Fibroblast of skin of back (primary cell): ENCODE results near the gene ADAMTS12.
"Not testable (repeated sequence)": the region's sequence is repeated elsewhere in the genome, so short reads cannot be mapped to it uniquely, and the experiment has no call there.

Source experiments
- DNase-seq: peaks from one replicate; pipeline ENCODE4 v3.0.0-alpha.2; 2013

Gene ADAMTS12

DNA sequence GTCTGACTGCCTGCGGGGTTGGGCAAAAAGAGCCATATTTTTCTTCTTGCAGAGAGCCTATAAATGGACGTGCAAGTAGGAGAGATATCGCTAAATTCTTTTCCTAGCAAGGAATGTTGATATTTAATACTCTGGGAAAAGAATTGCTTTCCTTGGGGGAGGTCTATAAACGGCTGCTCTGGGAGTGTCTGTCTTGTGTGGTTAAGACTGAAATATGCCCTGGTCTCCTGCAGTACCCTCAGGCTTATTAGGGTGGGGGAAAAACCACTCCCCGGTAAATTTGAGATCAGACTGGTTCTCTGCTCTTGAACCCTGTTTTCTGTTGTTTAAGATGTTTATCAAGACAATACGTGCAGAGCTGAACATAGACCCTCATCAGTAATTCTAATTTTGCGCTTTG is 14.5 kb upstream of the ADAMTS12 start:
- peak; percentile 22 for DNase-seq

DNA sequence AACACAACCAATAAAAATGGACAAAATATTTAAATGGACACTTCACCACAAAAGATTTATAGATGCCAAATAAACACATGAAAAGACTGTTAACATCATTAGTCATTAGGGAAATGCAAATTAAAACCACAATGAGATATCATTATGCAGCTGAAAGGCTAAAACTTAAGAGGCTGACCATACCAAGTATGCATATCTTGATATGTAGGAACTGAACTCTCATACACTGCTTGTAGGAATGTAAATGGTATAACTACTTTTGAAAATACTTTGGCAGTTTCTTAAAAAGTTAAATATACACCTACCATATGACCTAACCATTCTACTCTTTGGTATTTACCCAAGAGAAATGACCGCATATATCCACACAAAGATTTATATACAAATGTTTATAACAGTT is 13.6 kb upstream of the ADAMTS12 start:
- DNase-seq = no peak

DNA sequence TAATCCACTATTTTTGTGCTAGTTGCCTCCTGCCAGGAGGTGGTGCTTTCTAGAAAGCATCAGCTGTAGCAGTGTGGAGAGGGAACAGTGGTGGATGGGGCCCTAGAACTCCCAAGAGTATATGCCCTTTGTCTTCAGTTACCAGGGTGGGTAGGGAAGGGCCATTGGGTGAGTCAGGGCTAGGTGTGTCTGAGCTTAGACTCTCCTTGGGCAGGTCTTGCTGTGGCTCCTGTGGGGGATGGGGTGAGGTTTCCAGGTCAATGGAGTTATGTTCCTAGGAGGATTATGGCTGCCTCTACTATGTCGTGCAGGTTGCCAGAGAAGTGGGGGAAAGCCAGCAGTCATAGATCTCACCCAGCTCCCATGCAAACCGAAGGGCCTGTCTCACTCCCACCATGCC is 11.3 kb upstream of the ADAMTS12 start:
- DNase-seq = no peak

DNA sequence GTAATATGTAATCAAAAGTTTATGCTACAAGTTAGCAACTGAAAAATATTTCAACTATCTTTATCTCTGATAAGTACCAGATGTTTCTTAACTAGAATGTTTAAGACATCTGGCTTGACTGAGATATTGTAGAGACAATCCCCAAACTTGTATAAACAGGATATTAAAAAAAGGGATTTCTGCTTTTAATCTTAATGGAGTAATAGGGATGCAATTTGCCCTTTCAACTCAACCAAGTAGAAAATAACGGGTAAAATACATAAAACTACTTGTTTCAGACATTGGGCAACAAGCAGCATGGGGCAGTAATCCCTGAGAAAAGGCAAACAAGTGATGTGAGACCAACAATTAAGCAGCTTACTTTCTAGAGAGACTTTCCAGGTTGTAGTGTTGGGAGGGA is 9.4 kb upstream of the ADAMTS12 start:
- DNase-seq = no peak

GRCh38 chr5:33894566-33894965 is 2.8 kb upstream of the ADAMTS12 start:
- peak; percentile 86 for DNase-seq

GRCh38 chr5:33892620-33893137 is 889 bp upstream of the ADAMTS12 start:
- DNase-seq = peak; percentile 94

DNA sequence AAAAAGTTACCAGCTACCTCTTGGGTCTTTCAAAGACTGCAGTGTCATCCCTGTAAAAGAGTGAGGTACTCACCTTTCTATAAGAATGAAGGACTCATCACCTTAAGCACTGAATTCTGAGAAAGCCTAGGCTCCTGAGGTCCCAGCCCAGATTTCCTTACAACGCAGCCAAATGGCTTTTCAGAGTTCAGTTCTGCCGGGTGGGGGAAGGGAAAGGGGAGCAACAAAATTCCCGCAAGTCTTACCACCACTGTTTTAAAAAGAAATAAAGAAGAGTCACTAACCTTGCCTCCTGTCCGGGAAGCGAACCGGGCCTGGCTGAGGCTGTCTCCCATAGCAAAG is 373 bp downstream of the ADAMTS12 start:
- DNase-seq = no peak

DNA sequence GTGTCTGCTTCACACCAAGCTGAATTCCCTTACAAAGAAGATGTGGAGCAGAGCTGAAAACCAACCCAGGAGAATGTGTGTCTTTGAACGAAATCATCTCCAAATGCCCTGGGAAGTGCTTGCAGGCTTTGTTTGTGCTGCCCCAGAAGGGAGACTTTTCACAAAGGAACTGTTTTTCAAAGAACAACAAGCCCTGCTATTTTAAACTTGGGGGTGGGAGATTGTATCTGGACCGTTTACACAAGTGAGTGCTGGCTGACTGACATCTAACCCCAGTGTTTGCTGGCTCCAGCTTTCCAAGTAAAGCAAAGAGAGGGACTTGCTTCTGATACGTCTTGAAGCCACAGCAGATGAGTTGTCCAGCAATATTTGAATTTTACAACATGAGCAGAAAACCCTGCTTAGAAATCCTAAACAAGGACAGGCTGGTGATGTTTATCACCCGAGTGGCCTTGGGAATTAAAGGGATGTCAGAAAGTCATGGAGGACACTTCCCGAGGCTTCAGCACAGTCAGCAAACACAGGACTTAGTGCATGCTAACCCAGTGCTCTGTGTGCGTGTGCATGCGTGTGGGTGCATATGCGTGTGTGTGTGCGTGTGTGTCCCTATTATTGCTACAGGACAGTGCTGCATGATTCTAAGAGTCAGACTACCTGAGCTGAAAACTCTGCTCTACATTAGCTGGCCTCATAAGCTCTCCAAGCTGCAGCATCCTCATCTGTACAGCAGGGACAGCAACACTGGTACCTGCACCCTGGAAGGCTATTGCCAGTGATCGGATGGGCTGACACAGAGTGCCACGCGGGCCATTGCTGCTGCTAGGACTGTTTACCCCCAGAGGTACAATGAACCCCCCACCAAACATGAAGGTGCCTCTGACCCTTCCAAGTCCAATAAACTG is 1.4 kb downstream of the ADAMTS12 start:
- peak; percentile 43 for DNase-seq

DNA sequence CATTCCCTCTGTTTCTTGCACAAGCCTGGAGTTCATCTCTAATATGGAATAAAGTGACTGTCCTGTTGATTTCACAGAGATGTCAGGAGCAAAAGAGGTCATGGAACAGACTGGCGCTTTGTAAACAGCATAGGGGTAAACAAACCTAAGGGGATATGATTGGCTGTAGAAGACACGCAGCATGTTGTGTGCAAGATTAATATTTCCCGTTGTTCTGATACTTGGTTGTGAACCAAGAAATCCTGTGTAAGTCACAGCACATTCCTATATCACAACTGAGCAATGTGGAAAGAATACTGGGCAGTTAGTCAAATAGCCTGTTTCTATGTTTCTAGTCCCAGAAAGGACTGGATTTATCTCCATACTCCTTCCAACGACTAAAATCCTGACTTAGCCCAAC is 3.2 kb downstream of the ADAMTS12 start:
- DNase-seq = peak; percentile 33

- no peak for DNase-seq
Observed at GRCh38 chr5:33887268-33887667, 4.5 kb downstream of the ADAMTS12 start.

DNA sequence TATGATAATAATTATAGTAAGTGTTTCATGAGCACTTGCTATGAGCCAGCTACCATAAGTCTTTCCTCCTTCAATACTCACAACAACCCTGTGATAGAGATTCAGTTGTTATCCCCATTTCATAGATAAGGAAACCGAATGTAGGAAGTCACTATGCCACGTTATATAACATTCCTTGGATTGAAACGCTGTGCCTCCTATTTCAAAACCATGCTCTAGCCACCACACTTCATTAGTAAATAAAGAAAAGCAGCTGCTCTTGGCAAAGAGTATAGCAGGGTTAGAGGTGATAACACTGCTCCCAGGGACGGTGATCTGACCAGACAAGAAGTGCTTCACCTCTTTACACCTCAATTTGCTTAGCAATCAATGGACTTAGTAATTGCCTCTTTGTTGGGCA is 5.5 kb downstream of the ADAMTS12 start:
- DNase-seq = no peak

GRCh38 chr5:33885679-33886078 is 6.1 kb downstream of the ADAMTS12 start:
- DNase-seq = no peak

DNA sequence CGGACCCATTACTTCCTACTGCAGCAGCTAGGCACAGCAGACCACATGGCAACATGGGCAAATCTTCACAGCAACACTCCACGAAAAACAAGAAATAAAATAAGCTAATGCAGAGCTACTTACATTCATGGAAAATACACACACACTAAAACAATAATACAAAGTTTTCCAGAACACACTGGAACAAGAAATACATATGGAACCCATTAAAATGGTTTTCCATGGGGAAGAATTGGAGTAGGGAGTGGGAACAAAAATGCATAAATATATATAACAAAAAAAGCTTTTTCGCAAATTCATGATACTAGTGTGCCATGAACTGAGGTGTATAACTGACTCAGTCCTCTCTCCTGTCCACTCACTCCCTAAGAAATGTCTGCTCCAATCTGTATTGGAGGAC is 8.3 kb downstream of the ADAMTS12 start:
- no peak for DNase-seq

GRCh38 chr5:33880319-33880718 is 11.5 kb downstream of the ADAMTS12 start:
- no peak for DNase-seq

GRCh38 chr5:33877449-33877848 is 14.3 kb downstream of the ADAMTS12 start:
- no peak for DNase-seq

- DNase-seq = peak; percentile 26
Observed at GRCh38 chr5:33867241-33867640, 24.5 kb downstream of the ADAMTS12 start.

- DNase-seq = not testable (repeated sequence)
Observed at GRCh38 chr5:33859177-33859576, 32.6 kb downstream of the ADAMTS12 start.

- no peak for DNase-seq
Observed at GRCh38 chr5:33857037-33857436, 34.8 kb downstream of the ADAMTS12 start.

GRCh38 chr5:33855396-33855795 is 36.4 kb downstream of the ADAMTS12 start:
- peak; percentile 54 for DNase-seq

GRCh38 chr5:33854733-33855151 is 37.0 kb downstream of the ADAMTS12 start:
- peak; percentile 79 for DNase-seq

- DNase-seq = no peak
Observed at GRCh38 chr5:33852837-33853236, 39.0 kb downstream of the ADAMTS12 start.

DNA sequence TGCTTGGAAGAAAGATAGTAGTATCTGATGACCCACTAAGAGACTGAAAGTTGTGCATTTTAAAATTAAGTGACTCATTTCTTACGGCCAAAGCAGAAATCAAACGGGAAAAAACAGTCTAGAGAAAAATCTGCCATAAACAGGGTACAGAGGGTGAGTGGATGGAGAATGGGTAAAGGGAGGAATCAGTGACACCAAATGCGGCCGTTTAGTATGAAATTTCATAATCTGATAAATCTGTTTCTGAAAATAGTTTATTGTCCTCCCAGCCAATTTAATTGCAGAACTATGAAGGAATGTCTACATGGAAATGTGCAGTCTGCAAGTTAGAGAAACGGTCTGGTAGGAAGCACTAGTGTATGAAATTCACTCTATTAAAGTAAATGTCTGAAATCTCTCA is 39.5 kb downstream of the ADAMTS12 start:
- DNase-seq = peak; percentile 54

DNA sequence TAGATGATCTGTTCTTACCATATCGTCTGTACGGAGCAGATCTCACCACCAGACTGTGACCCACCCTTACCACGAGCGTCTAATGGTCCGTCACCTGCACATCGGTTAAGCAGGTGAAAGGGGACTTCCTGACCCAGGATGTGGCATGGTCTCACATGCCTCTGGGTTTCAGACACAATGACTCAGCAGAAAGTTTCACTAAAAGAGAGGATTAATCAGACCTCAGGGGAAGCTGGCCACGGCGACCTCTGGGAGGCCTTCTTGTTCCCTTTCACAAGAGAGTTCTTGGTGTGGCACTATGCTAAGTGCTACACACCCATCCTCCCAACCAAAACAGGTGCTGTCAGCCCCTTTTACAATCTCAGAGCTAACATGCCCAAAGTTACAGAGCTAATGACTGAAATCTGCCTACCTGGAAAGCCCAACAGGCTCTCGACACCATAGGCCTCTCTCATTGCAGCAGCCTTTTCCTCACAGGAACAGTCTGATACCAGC is 41.6 kb downstream of the ADAMTS12 start:
- DNase-seq = no peak

DNA sequence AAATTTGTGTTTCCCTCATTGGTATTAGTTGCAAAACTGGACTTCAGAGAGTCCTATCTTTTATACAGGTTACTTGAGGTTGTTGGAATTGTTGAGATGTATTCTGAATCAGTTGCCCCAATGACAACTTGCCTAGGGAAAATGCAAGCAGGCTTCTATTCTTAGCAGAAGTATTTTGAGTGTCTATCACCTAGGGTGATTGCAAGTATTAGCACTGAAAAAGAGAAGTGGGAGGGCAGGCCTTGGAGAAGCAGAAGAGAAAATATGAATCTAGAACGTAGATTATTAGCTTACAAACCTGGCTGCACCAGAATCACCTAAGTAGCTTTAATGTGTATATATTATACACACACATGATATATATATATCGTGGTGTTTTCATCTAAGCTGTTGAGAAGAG is 43.2 kb downstream of the ADAMTS12 start:
- DNase-seq = no peak
